Psoas muscle (tissue), 8 donors: ENCODE results near the gene SF3B5. TPM values are rescaled to one million over a fixed set of nuclear protein-coding genes. Genes with fewer than 3 reads are reported as not detected.
"Not testable (repeated sequence)": the region's sequence is repeated elsewhere in the genome, so short reads cannot be mapped to it uniquely, and the experiment has no call there.

Experiments
- ATAC-seq, 4 donors: fragments of 200-7000 bp; cut with Tn5 transposase; one replicate each; pipeline ENCODE4 v1.9.1; 2020; ENCODE audit warnings: moderate library complexity in 3 of 4, mild to moderate bottlenecking in 2 of 4
- DNase-seq, 2 donors: peaks; one replicate each; pipeline ENCODE4 v3.0.0-alpha.2; 2020
- H3K27ac ChIP-seq: fragments of 200-600 bp; one replicate; pipeline ENCODE4 v1.8.0; 2022
- H3K27me3 ChIP-seq, 3 donors: fragments of 200-600 bp in 1 of 3; one replicate each; pipeline versions ENCODE4 v1.6.1 to v1.8.0; 2013 to 2022; ENCODE audit warnings: low read length in 2 of 3, mild to moderate bottlenecking in 2 of 3, moderate library complexity in 1 of 3; ENCODE audit not compliant: insufficient read depth in 3 of 3
- H3K36me3 ChIP-seq, 2 donors: fragments of 200-600 bp in 1 of 2; one replicate each; pipeline versions ENCODE4 v1.6.1 to v1.8.0; 2013 to 2022; ENCODE audit warnings: low read depth in 1 of 2, mild to moderate bottlenecking in 1 of 2, moderate library complexity in 1 of 2; ENCODE audit not compliant: insufficient read depth in 1 of 2
- H3K4me1 ChIP-seq: fragments of 200-600 bp; one replicate; pipeline ENCODE4 v1.8.0; 2022
- H3K4me3 ChIP-seq: fragments of 200-600 bp; one replicate; pipeline ENCODE4 v1.8.0; 2022; ENCODE audit warnings: mild to moderate bottlenecking
- H3K9me3 ChIP-seq: fragments of 200-600 bp; one replicate; pipeline ENCODE4 v1.8.0; 2022
- WGBS, 3 donors: extraction: QIAGEN DNeasy Blood & Tissue Kit; methylation state at CpG; one replicate each; pipeline versions ENCODE4 v1.1.6 to v1.1.7; 2013; 5-methylcytosine and 5-hydroxymethylcytosine counted together
- intact Hi-C, 2 donors: fragments of 100-400 bp; cut with DNase I; formaldehyde crosslinking; loops; one replicate each; pipeline versions ENCODE4 v1.11.0 to v1.14.2; 2022
- polyA plus RNA-seq, 3 donors: library from polyadenylated mRNA; stranded (reverse); fragments of 200-250 nt; gene quantifications; one replicate each; pipeline ENCODE4 v1.2.3, GENCODE V29; 2013
- total RNA-seq, 4 donors: library from RNA; stranded (reverse); fragmentation: NEBNext Ultra II Directional in 2 of 4; extraction: Animal tissue kit (Norgen Biotek cat#: 25700) in 2 of 4; gene quantifications; one replicate each; pipeline versions ENCODE4 v1.2.1 to v1.2.4, GENCODE V29; 2021 to 2023
- TF ChIP-seq, protein P1 (sequence below): fragments of 200-600 bp; IDR thresholded peaks from one replicate; pipeline ENCODE4 v1.8.0; 2022; ENCODE audit warnings: antibody characterized with exemption
- donor health status: healthy with polysubstance abuse.
- donor health status: DM: no; HTN: no; CAD: no; lungs with moderate emphysema.
- donor health status: Bipolar disorder and iron deficiency.
- donor health status: healthy.
- donor health status: DM: yes; HTN: yes; CAD: no.
- donor health status: DM: no; HTN: no; CAD: no.
- donor health status: DM: no; HTN: no; CAD: no.
- donor health status: DM: yes; HTN: yes; CAD: no.

Gene SF3B5
- total and polyA plus RNA-seq, 7 donors = 115 to 296 (median 146) TPM

DNA sequence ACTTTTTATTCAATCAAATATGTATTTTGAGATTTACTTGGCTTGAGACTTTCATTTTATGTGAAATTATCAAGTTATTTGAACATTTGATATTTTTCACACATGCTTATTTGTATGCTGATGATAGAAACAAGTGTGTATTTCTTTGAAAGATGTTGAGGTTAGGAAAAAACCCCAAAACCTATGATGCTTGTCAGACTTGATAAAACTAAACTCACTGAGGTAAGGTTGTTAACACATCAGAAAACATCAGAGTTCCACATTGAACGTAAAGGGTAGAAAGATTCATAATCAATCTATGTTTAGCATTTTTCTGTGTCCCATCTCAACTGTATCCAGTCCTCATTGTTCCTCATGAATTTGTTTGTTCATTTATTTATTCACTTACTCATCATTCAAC lies 12.2 kb downstream of the SF3B5 start:
- 79 to 90% (median 88%) methylated on average over 1 of the region's 1 CpG for WGBS, 3 donors
- Histone ChIP-seq H3K27ac (no peak overlapping the region), H3K36me3 (peaks cover 0 to 19% of the 10 kb centered on the region in 2 donors), H3K4me3 (no peak overlapping the region), H3K4me1 (no peaks in the 10 kb centered on the region), H3K9me3 (no peaks in the 10 kb centered on the region), H3K27me3 (no peaks in the 10 kb centered on the region)
- no peak for DNase-seq
- TF ChIP-seq, protein P1, sequence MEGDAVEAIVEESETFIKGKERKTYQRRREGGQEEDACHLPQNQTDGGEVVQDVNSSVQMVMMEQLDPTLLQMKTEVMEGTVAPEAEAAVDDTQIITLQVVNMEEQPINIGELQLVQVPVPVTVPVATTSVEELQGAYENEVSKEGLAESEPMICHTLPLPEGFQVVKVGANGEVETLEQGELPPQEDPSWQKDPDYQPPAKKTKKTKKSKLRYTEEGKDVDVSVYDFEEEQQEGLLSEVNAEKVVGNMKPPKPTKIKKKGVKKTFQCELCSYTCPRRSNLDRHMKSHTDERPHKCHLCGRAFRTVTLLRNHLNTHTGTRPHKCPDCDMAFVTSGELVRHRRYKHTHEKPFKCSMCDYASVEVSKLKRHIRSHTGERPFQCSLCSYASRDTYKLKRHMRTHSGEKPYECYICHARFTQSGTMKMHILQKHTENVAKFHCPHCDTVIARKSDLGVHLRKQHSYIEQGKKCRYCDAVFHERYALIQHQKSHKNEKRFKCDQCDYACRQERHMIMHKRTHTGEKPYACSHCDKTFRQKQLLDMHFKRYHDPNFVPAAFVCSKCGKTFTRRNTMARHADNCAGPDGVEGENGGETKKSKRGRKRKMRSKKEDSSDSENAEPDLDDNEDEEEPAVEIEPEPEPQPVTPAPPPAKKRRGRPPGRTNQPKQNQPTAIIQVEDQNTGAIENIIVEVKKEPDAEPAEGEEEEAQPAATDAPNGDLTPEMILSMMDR = no peak
- no peak for ATAC-seq
- intact Hi-C loops = no loop called here

DNA sequence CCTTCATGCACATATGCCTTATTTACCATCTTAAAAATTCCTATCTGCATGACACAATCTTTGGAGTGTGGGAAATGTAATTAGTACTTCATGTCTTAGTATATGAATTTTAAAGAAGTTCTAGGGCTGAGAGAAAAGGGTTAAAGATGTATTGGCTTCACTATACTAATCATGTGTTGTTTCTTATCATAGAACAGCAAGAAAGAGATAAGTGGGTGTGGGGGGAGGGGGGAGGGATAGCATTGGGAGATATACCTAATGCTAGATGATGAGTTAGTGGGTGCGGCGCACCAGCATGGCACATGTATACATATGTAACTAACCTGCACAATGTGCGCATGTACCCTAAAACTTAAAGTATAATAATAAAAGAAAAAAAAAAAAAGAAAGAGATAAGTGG lies 13.0 kb downstream of the SF3B5 start:
- intact Hi-C loops, DNase-seq, H3K27ac ChIP-seq, H3K27me3 ChIP-seq, H3K9me3 ChIP-seq, H3K4me3 ChIP-seq, H3K4me1 ChIP-seq, ATAC-seq: not testable (repeated sequence)
- WGBS, 3 donors = 17 to 99% (median 98%) methylated on average over 1 to 3 of the region's 3 CpGs
- peaks cover 0 to 12% of the 10 kb centered on the region in 2 donors for H3K36me3 ChIP-seq

DNA sequence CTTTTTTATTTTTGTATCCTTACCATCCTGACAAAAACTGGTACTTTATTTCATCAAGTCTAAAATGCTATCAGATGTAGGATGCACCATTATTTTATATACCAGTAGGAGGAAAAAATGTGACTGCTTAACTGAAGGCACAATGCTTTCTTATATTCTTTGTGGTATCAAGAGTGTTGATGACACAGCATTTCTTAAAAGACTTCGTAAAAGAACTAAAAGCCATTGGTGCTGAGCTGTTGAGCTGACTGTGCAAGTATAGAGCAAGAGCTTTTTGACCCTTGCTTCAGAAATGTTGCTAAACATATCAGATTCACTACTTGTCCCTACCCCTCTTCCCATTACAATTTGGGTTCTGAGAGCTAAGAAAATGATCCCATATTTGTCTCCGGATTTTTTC lies 17.5 kb downstream of the SF3B5 start:
- no peaks in the 10 kb centered on the region for H3K9me3 ChIP-seq
- H3K4me3 ChIP-seq = no peak overlapping the region
- 74 to 82% (median 78%) methylated on average over 2 of the region's 2 CpGs for WGBS, 3 donors

DNA sequence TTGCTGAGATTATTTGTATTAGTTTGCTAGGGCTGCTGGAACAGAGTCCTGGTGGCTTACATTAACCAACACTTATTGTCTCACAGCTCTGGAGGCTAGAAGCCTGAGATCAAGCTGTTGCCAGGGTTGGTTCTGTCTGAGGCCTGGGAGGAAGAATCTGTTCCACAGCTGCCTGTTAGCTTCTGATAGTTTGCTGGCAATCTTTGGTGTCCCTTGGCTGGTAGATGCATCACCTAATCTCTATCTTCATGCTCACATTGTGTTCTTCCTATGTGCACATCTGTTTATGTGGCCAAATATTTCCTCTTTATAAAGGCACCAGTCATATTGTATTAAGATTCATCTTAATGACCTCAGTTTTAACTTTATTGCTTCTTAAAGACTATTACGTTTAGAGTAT lies 19.5 kb downstream of the SF3B5 start:
- TF ChIP-seq, protein P1 = no peak
- Histone ChIP-seq H3K36me3 (no peaks in the 10 kb centered on the region), H3K4me3 (no peak overlapping the region), H3K27me3 (no peaks in the 10 kb centered on the region), H3K4me1 (no peaks in the 10 kb centered on the region), H3K9me3 (no peaks in the 10 kb centered on the region), H3K27ac (no peak overlapping the region)
- no peak for ATAC-seq
- DNase-seq = no peak
- intact Hi-C loops = no loop called here
- 52 to 80% (median 72%) methylated on average over 1 of the region's 1 CpG for WGBS, 3 donors

More for the DNA sequence above, 17.5 kb downstream of the SF3B5 start:
- Histone ChIP-seq H3K27ac (no peak overlapping the region), H3K4me1 (no peaks in the 10 kb centered on the region), H3K27me3 (no peaks in the 10 kb centered on the region), H3K36me3 (no peaks in the 10 kb centered on the region)
- DNase-seq (no peak), ATAC-seq (no peak)
- TF ChIP-seq, protein P1 = no peak
- intact Hi-C loops = no loop called here

GRCh38 chr6:144075187-144075586 lies 20.2 kb downstream of the SF3B5 start:
- Histone ChIP-seq H3K4me1 (no peaks in the 10 kb centered on the region), H3K4me3 (no peak overlapping the region), H3K27me3 (no peaks in the 10 kb centered on the region), H3K27ac (no peak overlapping the region), H3K36me3 (no peaks in the 10 kb centered on the region), H3K9me3 (no peaks in the 10 kb centered on the region)
- TF ChIP-seq, protein P1 = no peak
- WGBS, 3 donors = 69 to 75% (median 74%) methylated on average over 3 of the region's 3 CpGs
- intact Hi-C loops = no loop called here
- DNase-seq (no peak), ATAC-seq (no peak)
